HCT116 (cell line): ENCODE results near the gene SAC3D1. TPM values are rescaled to one million over a fixed set of nuclear protein-coding genes. Genes with fewer than 3 reads are reported as not detected.

ENCODE experiments used
- ATAC-seq: fragments of 200-7000 bp; cut with Tn5 transposase; 2 replicates; pipeline ENCODE4 v1.9.1; 2020; ENCODE audit warnings: mild to moderate bottlenecking, moderate library complexity
- BruUV-seq: library from RNA; stranded (reverse); fragments of 400-500 nt; replicated peaks from 2 replicates; lab custom pipeline; 2021; lab: Mats Ljungman, UMichigan
- CTCF ChIA-PET: fragments of 300-600 bp; sonication (Branson Sonifier 250); formaldehyde crosslinking; loops from one replicate; lab custom pipeline; 2021; ENCODE audit warnings: antibody characterized with exemption; lab: Charles Lee
- POLR2A ChIA-PET: fragments of 300-600, 350-600 bp; sonication (Branson Sonifier 250); formaldehyde crosslinking; loops from one replicate; lab custom pipeline; 2021; ENCODE audit warnings: antibody characterized with exemption; lab: Charles Lee
- RAD21 ChIA-PET, 2 experiments: fragments of 300-600 bp; sonication (Branson Sonifier 250); formaldehyde crosslinking; loops; one replicate each; lab custom pipeline; 2023; ENCODE audit warnings: low total read pairs in 2 of 2; ENCODE audit not compliant: uncharacterized antibody in 2 of 2, unreplicated experiment in 2 of 2, low non-redundant PET in 1 of 2; lab: Charles Lee
- DNase-seq: peaks from one replicate; pipeline ENCODE4 v3.0.0-alpha.2; 2010; ENCODE audit warnings: low read depth, low spot score
- H2AFZ ChIP-seq: fragments of 200-600 bp; shearing (Covaris generic), sonication (generic); 2 replicates; pipeline ENCODE4 v1.6.1; 2017; ENCODE audit warnings: low read depth, mixed run types, mixed read lengths, antibody characterized with exemption, low read length; ENCODE audit not compliant: poor library complexity, severe bottlenecking
- H3K27ac ChIP-seq: 2 replicates; pipeline ENCODE4 v1.5.1; 2012; ENCODE audit warnings: low read depth, low read length
- H3K27me3 ChIP-seq: fragments of 200-600 bp; sonication (generic); 2 replicates; pipeline ENCODE4 v1.6.1; 2016; ENCODE audit warnings: mixed run types, low read length, mixed read lengths; ENCODE audit not compliant: insufficient read depth
- H3K36me3 ChIP-seq, 2 experiments: fragments of 200-500 bp in 1 of 2; fragments of 200-600 bp in 1 of 2; sonication (Bioruptor generic) in 1 of 2; sonication (generic) in 1 of 2; 2 replicates each; pipeline versions ENCODE4 v1.5.1 to v1.6.1; 2014 to 2016; ENCODE audit warnings: low read length in 2 of 2, inconsistent platforms in 1 of 2, mixed read lengths in 1 of 2, mixed run types in 1 of 2; ENCODE audit not compliant: insufficient read depth in 2 of 2, control insufficient read depth in 1 of 2
- H3K4me1 ChIP-seq, 2 experiments: fragments of 200-600 bp in 1 of 2; sonication (generic) in 1 of 2; 2 replicates each; pipeline versions ENCODE4 v1.5.1 to v1.6.1; 2012 to 2017; ENCODE audit warnings: low read length in 2 of 2, inconsistent platforms in 1 of 2, mild to moderate bottlenecking in 1 of 2, mixed read lengths in 1 of 2, mixed run types in 1 of 2, moderate library complexity in 1 of 2; ENCODE audit not compliant: insufficient read depth in 2 of 2, control insufficient read depth in 1 of 2
- H3K4me2 ChIP-seq: fragments of 200-600 bp; sonication (generic); 2 replicates; pipeline ENCODE4 v1.6.1; 2017; ENCODE audit warnings: mixed run types, low read length, mixed read lengths
- H3K4me3 ChIP-seq, 2 experiments: fragments of 200-600 bp in 1 of 2; sonication (generic) in 1 of 2; replicated peaks in 1 of 2; 2 replicates each; pipeline ENCODE4 v1.5.1; 2011 to 2016; ENCODE audit warnings: low read length in 2 of 2, control low read depth in 1 of 2, low read depth in 1 of 2, mild to moderate bottlenecking in 1 of 2, mixed read lengths in 1 of 2, mixed run types in 1 of 2
- H3K79me2 ChIP-seq: fragments of 200-600 bp; sonication (generic); 2 replicates; pipeline ENCODE4 v1.6.1; 2017; ENCODE audit warnings: mild to moderate bottlenecking, mixed run types, low read length, moderate library complexity, mixed read lengths; ENCODE audit not compliant: insufficient read depth
- H3K9ac ChIP-seq: fragments of 200-600 bp; sonication (generic); 2 replicates; pipeline ENCODE4 v1.6.1; 2016; ENCODE audit warnings: low read length, mixed read lengths
- H3K9me2 ChIP-seq: fragments of 200-600 bp; sonication (generic), shearing (Covaris generic); 2 replicates; pipeline ENCODE4 v1.6.1; 2017; ENCODE audit warnings: mixed run types, mild to moderate bottlenecking, moderate library complexity; ENCODE audit not compliant: insufficient read depth
- H3K9me3 ChIP-seq, 2 experiments: fragments of 200-500 bp in 1 of 2; fragments of 200-600 bp in 1 of 2; sonication (Bioruptor generic) in 1 of 2; sonication (generic) in 1 of 2; 2 replicates each; pipeline ENCODE4 v1.6.1; 2014 to 2017; ENCODE audit warnings: low read length in 2 of 2, mixed read lengths in 2 of 2, inconsistent platforms in 1 of 2, low read depth in 1 of 2, mild to moderate bottlenecking in 1 of 2, mixed run types in 1 of 2, moderate library complexity in 1 of 2; ENCODE audit not compliant: control insufficient read depth in 1 of 2, insufficient read depth in 1 of 2
- H4K20me1 ChIP-seq: fragments of 200-600 bp; sonication (generic), shearing (Covaris generic); 2 replicates; pipeline ENCODE4 v1.6.1; 2017; ENCODE audit warnings: mixed run types, mild to moderate bottlenecking, moderate library complexity; ENCODE audit not compliant: insufficient read depth
- CTCF ChIP-seq, 3 experiments: fragments of 200-600 bp in 1 of 3; sonication (generic) in 1 of 3; IDR thresholded peaks in 2 of 3; conservative IDR thresholded peaks in 1 of 3; 2 replicates each; pipeline ENCODE4 v1.5.1; 2012 to 2017; ENCODE audit warnings: low read depth in 2 of 3, low read length in 2 of 3, antibody characterized with exemption in 1 of 3, borderline replicate concordance in 1 of 3, control low read depth in 1 of 3, mild to moderate bottlenecking in 1 of 3, mixed read lengths in 1 of 3, mixed run types in 1 of 3, moderate library complexity in 1 of 3; ENCODE audit not compliant: insufficient read depth in 1 of 3
- RAD21 ChIP-seq: IDR thresholded peaks from 2 replicates; pipeline ENCODE4 v1.6.1; 2012; ENCODE audit warnings: low read depth, mild to moderate bottlenecking
- REST ChIP-seq: IDR thresholded peaks from 2 replicates; pipeline ENCODE4 v1.6.1; 2012; ENCODE audit warnings: low read depth
- YY1 ChIP-seq: IDR thresholded peaks from 2 replicates; pipeline ENCODE4 v1.6.1; 2011; ENCODE audit warnings: low read length, low read depth, moderate library complexity, mild to moderate bottlenecking; ENCODE audit not compliant: insufficient replicate concordance; ENCODE audit errors: extremely low read depth
- intact Hi-C: fragments of 100-400 bp; cut with micrococcal nuclease; formaldehyde crosslinking; loops from 2 replicates; pipeline ENCODE4 v1.10.0; 2022
- total RNA-seq: library from RNA; stranded (reverse); gene quantifications from one replicate; pipeline ENCODE4 v1.2.1, GENCODE V29; 2021; ENCODE audit not compliant: unreplicated experiment
- TF ChIP-seq, protein P1 (sequence below): IDR thresholded peaks from 2 replicates; pipeline ENCODE4 v1.6.1; 2011; ENCODE audit warnings: mild to moderate bottlenecking, low read length, moderate library complexity; ENCODE audit not compliant: insufficient replicate concordance; ENCODE audit errors: extremely low read depth

SAC3D1 gene
- total RNA-seq, 1 experiment from 2014 or later, result 36.9 TPM

DNA sequence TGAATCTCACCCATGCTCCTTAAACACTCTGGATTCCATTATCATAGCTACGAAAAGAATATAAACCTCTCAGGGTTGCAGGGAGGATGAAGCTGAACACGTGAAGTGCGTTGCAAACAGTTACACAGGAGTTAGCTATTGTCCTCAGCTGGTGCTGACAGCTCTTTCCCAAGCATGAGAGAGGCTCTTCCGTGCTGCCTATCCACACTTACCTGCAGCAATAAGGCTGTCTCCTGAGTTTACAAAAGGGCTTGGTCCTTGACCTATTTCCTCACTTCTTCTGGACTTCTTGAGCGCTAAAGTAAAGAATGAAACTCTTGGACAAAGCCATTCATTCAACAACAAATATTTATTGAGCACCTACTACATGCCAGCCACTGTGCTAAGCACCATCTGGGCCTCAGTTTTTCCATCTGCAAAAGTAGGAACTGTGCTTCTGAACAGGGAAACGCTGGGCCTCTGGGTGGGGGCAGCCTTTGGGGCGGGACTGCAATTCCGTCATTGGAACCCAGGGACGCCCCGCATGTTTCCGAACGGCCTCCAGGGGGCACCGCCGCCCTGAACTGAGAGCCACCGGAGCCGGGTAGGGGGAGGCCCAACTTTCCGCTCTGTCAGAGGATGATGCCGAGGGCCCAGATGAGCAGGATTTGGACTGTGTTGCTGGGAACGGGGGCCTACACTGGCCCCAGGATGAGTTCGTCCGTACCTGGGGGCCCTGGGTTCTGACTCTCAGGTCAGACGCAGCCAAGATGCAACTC lies 27.7 kb upstream of the SAC3D1 start:
- peak overlapping the region; percentile 91 for H3K4me2 ChIP-seq
- TSS peak; percentile 89 for BruUV-seq
- ChIA-PET RAD21 (interaction anchor here in 1 of 2 experiments (0.7 to 1.2 kb wide), 2 partner anchors 16 to 89 kb away, joined by 3 read pairs; partner anchors contain the start of gene PPP2R5B), CTCF (interaction anchor here (0.7 to 3.0 kb wide), 11 partner anchors 16 to 172 kb away, joined by 3 to 21 read pairs (median 4); partner anchors contain the start of genes BATF2 and SAC3D1), POLR2A (interaction anchor here (0.5 to 2.0 kb wide), 7 partner anchors 11 to 1186 kb away, joined by 3 to 9 read pairs (median 3); partner anchors contain the start of genes BATF2 and TM7SF2)
- peak overlapping the region; percentile 87 for H3K27ac ChIP-seq
- H3K9me3 ChIP-seq, result no peaks in the 10 kb centered on the region
- no peaks in the 10 kb centered on the region for H3K36me3 ChIP-seq
- H3K9ac ChIP-seq, result peak overlapping the region; percentile 80
- H3K27me3 ChIP-seq, result no peaks in the 10 kb centered on the region
- ATAC-seq (peak; percentile 81), DNase-seq (peak; percentile 72)
- H3K79me2 ChIP-seq, result 0 out of 2 replicates have a peak, but pooled peaks cover 5% of the 10 kb centered on the region
- TF ChIP-seq REST, result no peak
- TF ChIP-seq YY1, result peak; percentile 43
- TF ChIP-seq CTCF (IDR thresholded peaks at IDR 0.05 in 2 of 3, conservative IDR thresholded peaks at IDR 0.05 in 1 of 3; ENCODE audit: borderline replicate concordance in 1 of 3, insufficient read depth in 1 of 3, low read depth in 2 of 3, low read length in 2 of 3), result peak; percentile 73 to 87 (median 81)
- TF ChIP-seq, protein P1, sequence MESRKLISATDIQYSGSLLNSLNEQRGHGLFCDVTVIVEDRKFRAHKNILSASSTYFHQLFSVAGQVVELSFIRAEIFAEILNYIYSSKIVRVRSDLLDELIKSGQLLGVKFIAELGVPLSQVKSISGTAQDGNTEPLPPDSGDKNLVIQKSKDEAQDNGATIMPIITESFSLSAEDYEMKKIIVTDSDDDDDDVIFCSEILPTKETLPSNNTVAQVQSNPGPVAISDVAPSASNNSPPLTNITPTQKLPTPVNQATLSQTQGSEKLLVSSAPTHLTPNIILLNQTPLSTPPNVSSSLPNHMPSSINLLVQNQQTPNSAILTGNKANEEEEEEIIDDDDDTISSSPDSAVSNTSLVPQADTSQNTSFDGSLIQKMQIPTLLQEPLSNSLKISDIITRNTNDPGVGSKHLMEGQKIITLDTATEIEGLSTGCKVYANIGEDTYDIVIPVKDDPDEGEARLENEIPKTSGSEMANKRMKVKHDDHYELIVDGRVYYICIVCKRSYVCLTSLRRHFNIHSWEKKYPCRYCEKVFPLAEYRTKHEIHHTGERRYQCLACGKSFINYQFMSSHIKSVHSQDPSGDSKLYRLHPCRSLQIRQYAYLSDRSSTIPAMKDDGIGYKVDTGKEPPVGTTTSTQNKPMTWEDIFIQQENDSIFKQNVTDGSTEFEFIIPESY, result no peak
- peak; percentile 80 for TF ChIP-seq RAD21
- TF ChIP-seq, all 23 proteins: peak for 3
- intact Hi-C loops, result loop anchor here (5.0 to 10.0 kb wide), 4 partner anchors 64 to 241 kb away; partner anchors contain the start of genes VPS51 and ZNHIT2
- H2AFZ ChIP-seq, result no peak overlapping the region
- H4K20me1 ChIP-seq, result no peaks in the 10 kb centered on the region
- no peaks in the 10 kb centered on the region for H3K9me2 ChIP-seq
- H3K4me3 ChIP-seq, result peak overlapping the region; percentile 71 to 75
- peaks cover 15 to 36% of the 10 kb centered on the region in 2 experiments for H3K4me1 ChIP-seq
